MM.1S (cell line): ENCODE results near the gene PIEZO1.

Experiments
- DNase-seq: peaks from one replicate; pipeline ENCODE4 v3.0.0-alpha.2; 2015
- H2AFZ ChIP-seq: fragments of 300-600 bp; sonication (generic); 2 replicates; pipeline ENCODE4 v1.6.0; 2016; ENCODE audit warnings: antibody characterized with exemption, low read length
- H3F3A ChIP-seq: fragments of 300-600 bp; sonication (generic); 2 replicates; pipeline ENCODE4 v1.6.1; 2016; ENCODE audit warnings: mild to moderate bottlenecking, antibody characterized with exemption, low read length, moderate library complexity, mixed read lengths; ENCODE audit not compliant: insufficient read depth
- H3K27ac ChIP-seq: fragments of 300-600 bp; sonication (generic); 2 replicates; pipeline ENCODE4 v1.5.1; 2016; ENCODE audit warnings: mild to moderate bottlenecking, low read length
- H3K27me3 ChIP-seq: fragments of 300-600 bp; sonication (generic); replicated peaks from 2 replicates; pipeline ENCODE4 v1.6.0; 2016; ENCODE audit warnings: low read length; ENCODE audit not compliant: insufficient read depth
- H3K36me3 ChIP-seq: fragments of 300-600 bp; sonication (generic); replicated peaks from 2 replicates; pipeline ENCODE4 v1.6.1; 2016; ENCODE audit warnings: mild to moderate bottlenecking, low read length, mixed read lengths; ENCODE audit not compliant: insufficient read depth
- H3K4me1 ChIP-seq: fragments of 300-600 bp; sonication (generic); 2 replicates; pipeline ENCODE4 v1.6.1; 2016; ENCODE audit warnings: low read length, mixed read lengths
- H3K4me2 ChIP-seq: fragments of 300-600 bp; sonication (generic); 2 replicates; pipeline ENCODE4 v1.6.0; 2016; ENCODE audit warnings: low read depth, low read length
- H3K4me3 ChIP-seq: fragments of 300-600 bp; sonication (generic); 2 replicates; pipeline ENCODE4 v1.5.1; 2016; ENCODE audit warnings: low read length, mixed read lengths
- H3K79me2 ChIP-seq: fragments of 300-600 bp; sonication (generic); 2 replicates; pipeline ENCODE4 v1.6.1; 2016; ENCODE audit warnings: mixed run types, low read length, mixed read lengths
- H3K9ac ChIP-seq: fragments of 300-600 bp; sonication (generic); 2 replicates; pipeline ENCODE4 v1.6.1; 2016; ENCODE audit warnings: low read length, mixed read lengths
- H3K9me2 ChIP-seq: fragments of 300-600 bp; sonication (generic); replicated peaks from 2 replicates; pipeline ENCODE4 v1.6.1; 2016; ENCODE audit warnings: mild to moderate bottlenecking, low read length, mixed read lengths; ENCODE audit not compliant: insufficient read depth
- H3K9me3 ChIP-seq: fragments of 300-600 bp; sonication (generic); replicated peaks from 2 replicates; pipeline ENCODE4 v1.6.1; 2016; ENCODE audit warnings: mild to moderate bottlenecking, low read length, mixed read lengths; ENCODE audit not compliant: insufficient read depth
- H4K20me1 ChIP-seq: fragments of 300-600 bp; sonication (generic); 2 replicates; pipeline ENCODE4 v1.6.1; 2016; ENCODE audit warnings: mild to moderate bottlenecking, low read length, moderate library complexity, mixed read lengths; ENCODE audit not compliant: insufficient read depth
- CTCF ChIP-seq: fragments of 300-600 bp; sonication (generic); IDR thresholded peaks from 2 replicates; pipeline ENCODE4 v1.5.1; 2016; ENCODE audit warnings: antibody characterized with exemption, low read length, mixed read lengths
- EZH2 ChIP-seq: fragments of 300-600 bp; sonication (generic); optimal IDR thresholded peaks from 2 replicates; pipeline ENCODE3; 2017; ENCODE audit warnings: low read depth, mild to moderate bottlenecking, antibody characterized with exemption, low read length, mixed read lengths
- EZH2phosphoT487 ChIP-seq: fragments of 300-600 bp; sonication (generic); IDR thresholded peaks from 2 replicates; pipeline ENCODE4 v1.6.1; 2018; ENCODE audit warnings: antibody characterized with exemption, low read length

The PIEZO1 gene

GRCh38 chr16:88700636-88701482 lies 84.2 kb downstream of the PIEZO1 start:
- TF ChIP-seq CTCF, result no peak
- TF ChIP-seq EZH2, result no peak
- Histone ChIP-seq H3K9me2 (no peaks in the 10 kb centered on the region), H2AFZ (no peak overlapping the region), H3K9me3 (no peaks in the 10 kb centered on the region), H3K36me3 (no peaks in the 10 kb centered on the region), H3K27me3 (no peaks in the 10 kb centered on the region), H3K27ac (peak overlapping the region; percentile 69), H4K20me1 (no peaks in the 10 kb centered on the region), H3F3A (no peaks in the 10 kb centered on the region; the same call in 1 of the 2 replicates), H3K4me2 (peak overlapping the region; percentile 76), H3K79me2 (peaks cover 29% of the 10 kb centered on the region), H3K4me1 (peaks cover 13% of the 10 kb centered on the region), H3K9ac (peak overlapping the region; percentile 62), H3K4me3 (peak overlapping the region; percentile 52)
- DNase-seq, result peak; percentile 81

- H3K79me2 ChIP-seq, result peaks cover 25% of the 10 kb centered on the region
- peaks cover 13% of the 10 kb centered on the region for H3K4me1 ChIP-seq
- no peaks in the 10 kb centered on the region for H3K36me3 ChIP-seq
- H3K27ac ChIP-seq, result peak overlapping the region; percentile 69; the same call in 1 of the 2 replicates
- no peaks in the 10 kb centered on the region for H4K20me1 ChIP-seq
- no peaks in the 10 kb centered on the region for H3K27me3 ChIP-seq
- H3K9ac ChIP-seq, result peak overlapping the region; percentile 62
- H3F3A ChIP-seq, result no peaks in the 10 kb centered on the region; the same call in 1 of the 2 replicates
- H3K4me2 ChIP-seq, result peak overlapping the region; percentile 76
- no peak overlapping the region for H2AFZ ChIP-seq
- DNase-seq, result no peak
- H3K9me2 ChIP-seq, result no peaks in the 10 kb centered on the region
- H3K4me3 ChIP-seq, result peak overlapping the region; percentile 52; the same call in 1 of the 2 replicates
- no peak for TF ChIP-seq EZH2
- no peak for TF ChIP-seq EZH2phosphoT487
- TF ChIP-seq CTCF, result no peak
- H3K9me3 ChIP-seq, result no peaks in the 10 kb centered on the region
Measured at GRCh38 chr16:88700322-88700635, 84.7 kb downstream of the PIEZO1 start.

GRCh38 chr16:88699180-88699579 lies 85.8 kb downstream of the PIEZO1 start:
- Histone ChIP-seq H3K4me3 (no peak overlapping the region), H3K27ac (no peak overlapping the region), H3K79me2 (peaks cover 19% of the 10 kb centered on the region), H3K36me3 (no peaks in the 10 kb centered on the region), H3K4me1 (peaks cover 13% of the 10 kb centered on the region), H3K9me3 (no peaks in the 10 kb centered on the region), H3K27me3 (no peaks in the 10 kb centered on the region), H2AFZ (no peak overlapping the region), H3K9me2 (no peaks in the 10 kb centered on the region), H4K20me1 (no peaks in the 10 kb centered on the region), H3K9ac (no peak overlapping the region), H3F3A (no peaks in the 10 kb centered on the region; the same call in 1 of the 2 replicates), H3K4me2 (no peak overlapping the region)
- no peak for DNase-seq
- TF ChIP-seq CTCF (no peak), EZH2phosphoT487 (no peak), EZH2 (no peak)
